Measurements from ENCODE around the gene SLC38A2.

Gene SLC38A2

GRCh38 chr12:46391630-46392029 lies 19.1 kb upstream of the SLC38A2 start:
- no peak for DNase-seq

- no peak for DNase-seq
Observed at GRCh38 chr12:46390881-46391280, 18.3 kb upstream of the SLC38A2 start.

GRCh38 chr12:46390304-46390703 lies 17.7 kb upstream of the SLC38A2 start:
- DNase-seq: no peak

- no peak for DNase-seq
Observed at GRCh38 chr12:46389031-46389616, 16.6 kb upstream of the SLC38A2 start.

GRCh38 chr12:46388427-46389021 lies 16.0 kb upstream of the SLC38A2 start:
- DNase-seq: no peak

GRCh38 chr12:46387670-46388069 lies 15.1 kb upstream of the SLC38A2 start:
- DNase-seq: peak; percentile 67

- DNase-seq: no peak
Observed at GRCh38 chr12:46386877-46387629, 14.5 kb upstream of the SLC38A2 start.

GRCh38 chr12:46386360-46386867 lies 13.8 kb upstream of the SLC38A2 start:
- DNase-seq: no peak

- no peak for DNase-seq
Observed at GRCh38 chr12:46385438-46385837, 12.9 kb upstream of the SLC38A2 start.

- no peak for DNase-seq
Observed at GRCh38 chr12:46384451-46385309, 12.1 kb upstream of the SLC38A2 start.

GRCh38 chr12:46383654-46384450 lies 11.3 kb upstream of the SLC38A2 start:
- no peak for DNase-seq

- peak; percentile 96 for DNase-seq
Observed at GRCh38 chr12:46382964-46383653, 10.5 kb upstream of the SLC38A2 start.

- DNase-seq: peak; percentile 66
Observed at GRCh38 chr12:46382408-46382963, 9.9 kb upstream of the SLC38A2 start.

GRCh38 chr12:46380881-46381280 lies 8.3 kb upstream of the SLC38A2 start:
- no peak for DNase-seq

- DNase-seq: no peak
Observed at GRCh38 chr12:46380022-46380796, 7.6 kb upstream of the SLC38A2 start.

GRCh38 chr12:46379352-46379751 lies 6.8 kb upstream of the SLC38A2 start:
- DNase-seq: no peak

GRCh38 chr12:46378530-46378929 lies 6.0 kb upstream of the SLC38A2 start:
- DNase-seq: no peak

- DNase-seq: no peak
Observed at GRCh38 chr12:46377678-46378077, 5.1 kb upstream of the SLC38A2 start.

- DNase-seq: no peak
Observed at GRCh38 chr12:46376579-46376978, 4.0 kb upstream of the SLC38A2 start.

GRCh38 chr12:46374711-46375110 lies 2.1 kb upstream of the SLC38A2 start:
- DNase-seq: no peak

All from activated CD8-positive, alpha-beta memory T cell treated with anti-CD3 and anti-CD28 coated beads for 24 hours (primary cell).